NAMALWA (cell line): Measurements from ENCODE around the gene PITRM1.

Experiments
- DNase-seq: peaks from one replicate; pipeline ENCODE4 v3.0.0-alpha.2; 2015; ENCODE audit warnings: low spot score

PITRM1 gene

GRCh38 chr10:3122034-3122433 is 50.5 kb downstream of the PITRM1 start:
- DNase-seq: no peak

- peak; percentile 51 for DNase-seq
These were observed 52.7 kb downstream of the PITRM1 start for GRCh38 chr10:3119796-3120459.

- no peak for DNase-seq
These were observed 53.9 kb downstream of the PITRM1 start for GRCh38 chr10:3118641-3119091.

GRCh38 chr10:3117486-3117885 is 55.1 kb downstream of the PITRM1 start:
- no peak for DNase-seq

- no peak for DNase-seq
These were observed 56.0 kb downstream of the PITRM1 start for GRCh38 chr10:3116508-3117100.

GRCh38 chr10:3115685-3116084 is 56.9 kb downstream of the PITRM1 start:
- no peak for DNase-seq

- DNase-seq: no peak
These were observed 59.2 kb downstream of the PITRM1 start for GRCh38 chr10:3113343-3113720.

GRCh38 chr10:3111621-3112163 is 60.9 kb downstream of the PITRM1 start:
- DNase-seq: no peak

GRCh38 chr10:3110782-3111620 is 61.6 kb downstream of the PITRM1 start:
- peak; percentile 38 for DNase-seq

GRCh38 chr10:3109633-3110032 is 62.9 kb downstream of the PITRM1 start:
- DNase-seq: no peak

- DNase-seq: no peak
These were observed 63.4 kb downstream of the PITRM1 start for GRCh38 chr10:3109196-3109595.

GRCh38 chr10:3108575-3109105 is 63.9 kb downstream of the PITRM1 start:
- DNase-seq: no peak

- DNase-seq: no peak
These were observed 64.5 kb downstream of the PITRM1 start for GRCh38 chr10:3108033-3108432.

GRCh38 chr10:3107426-3107961 is 65.1 kb downstream of the PITRM1 start:
- DNase-seq: no peak

- no peak for DNase-seq
These were observed 65.6 kb downstream of the PITRM1 start for GRCh38 chr10:3106928-3107425.

- DNase-seq: peak; percentile 28
These were observed 66.3 kb downstream of the PITRM1 start for GRCh38 chr10:3106328-3106727.

GRCh38 chr10:3105905-3106304 is 66.7 kb downstream of the PITRM1 start:
- DNase-seq: no peak

GRCh38 chr10:3105166-3105565 is 67.4 kb downstream of the PITRM1 start:
- no peak for DNase-seq

- DNase-seq: no peak
These were observed 68.2 kb downstream of the PITRM1 start for GRCh38 chr10:3104251-3104918.

- DNase-seq: no peak
These were observed 68.9 kb downstream of the PITRM1 start for GRCh38 chr10:3103646-3104045.

- DNase-seq: no peak
These were observed 69.7 kb downstream of the PITRM1 start for GRCh38 chr10:3102720-3103427.
